Femur (tissue), 1 donor: ENCODE results near the gene TRIO.

ENCODE experiments used
- DNase-seq: peaks from one replicate; pipeline ENCODE4 v3.0.0-alpha.2; 2017

Gene TRIO

DNA sequence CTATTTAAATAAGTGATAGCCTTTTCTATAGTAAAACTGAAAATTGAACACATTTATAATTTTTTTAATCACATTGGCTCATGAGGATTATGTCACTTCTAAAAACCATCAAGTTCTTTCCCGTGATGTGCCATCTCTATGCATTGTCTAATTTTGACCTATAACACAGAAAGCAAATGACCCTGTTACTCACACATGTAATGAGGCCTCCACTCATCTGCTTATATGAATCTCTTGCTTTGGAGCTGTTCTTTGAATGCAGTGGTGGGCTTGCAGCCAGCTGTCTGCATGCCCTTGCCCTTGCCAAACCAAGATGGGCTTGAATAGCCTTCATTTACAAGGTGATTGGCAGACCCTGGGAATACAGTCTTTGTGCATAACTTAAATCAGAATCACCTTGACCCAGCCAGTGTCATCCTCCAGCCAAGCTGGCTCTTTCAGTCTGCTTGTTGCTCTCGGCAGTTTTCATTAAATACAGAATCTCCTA is 163.2 kb downstream of the TRIO start:
- no peak for DNase-seq

DNA sequence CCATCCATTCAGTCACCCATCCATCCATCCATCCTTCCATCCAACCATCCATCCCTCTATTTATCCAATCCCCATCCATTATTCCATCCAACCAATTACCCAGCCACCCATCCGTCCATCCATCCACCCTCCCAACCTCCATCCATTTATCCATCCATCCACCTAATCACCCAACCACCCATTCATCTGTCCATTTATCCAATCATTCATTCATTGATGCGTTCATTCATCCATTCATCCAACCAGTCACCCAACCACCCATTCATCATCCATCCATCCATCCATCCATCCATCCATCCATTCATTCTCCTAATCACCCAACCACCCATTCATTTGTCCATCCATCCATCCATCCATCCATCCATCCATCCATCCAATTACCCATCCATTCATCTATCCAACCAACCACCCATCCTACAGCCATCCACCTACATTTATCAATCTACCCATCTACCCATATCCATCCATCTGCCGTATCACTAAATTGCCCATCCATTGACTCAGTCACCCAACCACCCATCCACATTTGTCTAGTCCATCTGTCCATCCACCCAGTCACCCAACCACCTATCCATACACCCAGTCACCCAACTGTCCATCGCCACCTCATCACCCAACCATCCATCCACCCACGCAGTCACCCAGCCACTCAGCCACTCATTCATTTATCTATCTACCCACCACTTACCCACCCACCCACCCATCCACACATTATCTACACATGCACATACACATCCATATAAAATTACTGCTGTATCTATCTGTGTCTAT is 165.4 kb downstream of the TRIO start:
- DNase-seq = no peak

DNA sequence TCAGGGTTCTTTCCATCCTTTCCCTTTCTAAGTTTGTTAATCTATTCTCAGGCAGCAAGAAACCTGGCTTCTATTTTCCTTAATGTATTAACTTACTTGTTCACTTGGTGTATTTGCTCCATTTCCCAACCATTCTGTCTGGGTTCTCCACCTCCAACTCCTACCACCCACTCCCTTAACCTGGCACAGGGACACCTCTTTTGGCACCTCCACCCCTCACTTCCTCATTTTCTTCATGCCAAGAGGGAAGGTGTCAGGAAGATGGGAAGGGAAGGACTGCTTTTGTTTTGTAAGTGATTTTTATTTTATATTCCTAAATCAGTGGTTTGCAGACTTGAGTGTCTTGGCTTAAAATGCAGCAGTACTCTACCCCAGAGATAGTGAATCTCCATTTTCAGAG is 166.1 kb downstream of the TRIO start:
- DNase-seq = no peak

DNA sequence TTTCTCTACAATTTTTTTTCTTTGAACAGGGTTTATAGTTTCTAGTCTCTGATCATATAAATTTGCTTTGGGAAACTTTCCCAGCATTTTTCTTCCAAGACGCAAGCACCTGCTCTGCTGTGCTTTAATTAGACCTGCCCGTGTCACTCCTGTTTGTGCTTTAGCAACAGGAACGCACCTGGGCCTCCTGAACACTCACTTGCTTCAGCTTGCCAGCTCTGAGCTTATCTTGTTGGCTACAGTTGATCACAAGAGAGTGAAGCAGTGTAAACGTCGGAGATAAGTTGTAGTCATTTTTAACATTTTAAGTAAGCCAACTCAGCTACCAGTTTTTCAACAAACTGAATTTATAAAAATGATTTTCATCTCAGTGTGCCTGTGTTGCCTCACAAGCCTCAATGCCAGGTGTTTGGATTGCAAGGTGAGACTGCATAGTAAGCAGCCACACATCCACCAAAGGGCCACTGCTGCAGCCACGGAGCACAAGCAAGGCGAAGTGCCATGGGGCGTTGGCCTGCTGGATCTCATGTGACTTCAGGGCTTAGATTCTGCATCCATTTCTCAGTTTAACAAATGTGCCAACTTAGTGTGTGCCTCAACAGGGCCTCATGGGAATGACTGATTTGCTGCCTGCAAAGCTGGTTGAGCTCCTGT is 166.9 kb downstream of the TRIO start:
- no peak for DNase-seq

DNA sequence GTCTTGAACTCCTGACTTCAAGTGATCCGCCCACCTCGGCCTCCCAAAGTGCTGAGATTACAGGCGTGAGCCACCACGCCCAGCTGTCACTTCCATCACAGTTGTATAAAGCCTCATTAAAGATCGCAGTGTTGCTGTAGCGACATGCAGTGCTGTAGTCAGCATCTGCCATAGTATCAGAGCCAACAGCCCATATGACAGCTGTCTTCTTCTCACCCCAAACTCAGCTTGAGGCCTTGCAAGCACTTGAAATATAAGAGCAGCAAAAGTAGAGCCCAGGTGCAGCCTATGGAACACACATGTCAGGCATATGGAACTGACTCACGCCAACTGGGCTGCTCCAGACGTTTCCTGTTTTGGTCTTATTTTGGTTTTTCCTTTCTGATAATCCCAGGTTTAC is 167.8 kb downstream of the TRIO start:
- no peak for DNase-seq

GRCh38 chr5:14313986-14314690 is 171.0 kb downstream of the TRIO start:
- no peak for DNase-seq

DNA sequence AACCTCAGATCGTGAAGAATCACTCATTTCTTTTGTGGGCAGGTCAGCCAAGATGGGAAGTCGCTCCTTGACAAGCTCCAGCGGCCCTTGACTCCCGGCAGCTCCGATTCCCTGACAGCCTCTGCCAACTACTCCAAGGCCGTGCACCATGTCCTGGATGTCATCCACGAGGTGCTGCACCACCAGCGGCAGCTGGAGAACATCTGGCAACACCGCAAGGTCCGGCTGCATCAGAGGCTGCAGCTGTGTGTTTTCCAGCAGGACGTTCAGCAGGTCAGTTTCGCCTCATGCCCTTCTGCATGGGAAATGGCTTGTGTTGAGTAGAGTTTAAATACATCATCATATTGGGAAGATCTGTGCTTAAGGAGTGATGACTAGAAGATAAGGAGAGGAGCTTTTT is 173.3 kb downstream of the TRIO start:
- no peak for DNase-seq

GRCh38 chr5:14319102-14319501 is 176.0 kb downstream of the TRIO start:
- DNase-seq = no peak

GRCh38 chr5:14321936-14322335 is 178.8 kb downstream of the TRIO start:
- DNase-seq = no peak

DNA sequence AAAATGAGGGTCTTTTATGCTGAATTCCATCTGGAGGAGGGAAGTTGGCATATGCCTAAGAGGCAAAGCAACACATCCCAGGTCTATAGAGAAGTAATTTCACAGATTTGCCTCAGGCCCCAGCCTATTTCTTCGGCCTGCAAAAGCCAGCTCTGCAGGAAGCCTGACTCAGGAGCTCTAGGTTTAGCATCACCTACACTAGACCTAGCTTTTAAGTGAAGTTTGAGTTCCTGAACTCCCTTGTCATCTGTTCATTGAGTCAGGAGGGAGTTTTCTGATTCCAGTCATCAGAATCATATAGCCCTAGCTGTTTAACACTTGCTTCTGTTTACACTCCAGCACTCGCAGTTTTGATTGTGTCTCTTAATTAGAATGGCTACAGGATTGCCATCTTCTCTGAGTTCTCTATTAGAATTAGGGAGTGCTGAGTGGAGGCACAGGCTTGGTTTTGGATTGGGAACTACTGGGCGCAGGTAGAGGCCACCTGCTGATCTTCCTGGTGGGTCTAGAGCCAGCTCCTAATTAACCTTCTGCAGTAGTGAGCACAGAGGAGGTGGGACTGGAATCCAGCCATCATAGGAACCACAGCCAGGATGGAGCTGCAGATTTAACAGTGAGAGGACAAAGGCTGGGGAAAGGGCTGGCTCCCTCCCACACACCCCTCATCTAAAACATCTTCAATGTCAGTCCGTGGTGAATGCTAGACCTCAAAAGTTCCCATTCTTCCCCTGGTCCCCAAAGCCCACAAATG is 179.5 kb downstream of the TRIO start:
- no peak for DNase-seq

DNA sequence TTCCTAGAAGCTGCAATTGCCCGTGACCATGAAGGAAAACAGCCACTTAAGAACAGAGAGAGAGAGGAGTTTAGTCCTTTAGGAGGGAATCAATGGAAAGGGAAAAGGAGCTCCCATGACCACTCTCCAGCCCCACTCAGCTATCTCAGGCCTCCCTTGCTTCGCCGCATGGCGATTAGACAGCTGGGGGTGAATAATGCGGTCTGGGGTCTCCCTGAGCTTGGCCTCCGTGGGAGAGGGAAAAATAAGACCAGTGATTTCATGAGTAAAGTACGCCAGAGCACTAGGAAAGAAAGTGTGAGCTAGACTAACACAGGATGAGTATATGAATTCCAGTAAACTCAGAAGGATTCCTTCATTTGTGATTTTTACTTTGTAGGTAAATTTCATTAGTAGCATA is 180.3 kb downstream of the TRIO start:
- no peak for DNase-seq

DNA sequence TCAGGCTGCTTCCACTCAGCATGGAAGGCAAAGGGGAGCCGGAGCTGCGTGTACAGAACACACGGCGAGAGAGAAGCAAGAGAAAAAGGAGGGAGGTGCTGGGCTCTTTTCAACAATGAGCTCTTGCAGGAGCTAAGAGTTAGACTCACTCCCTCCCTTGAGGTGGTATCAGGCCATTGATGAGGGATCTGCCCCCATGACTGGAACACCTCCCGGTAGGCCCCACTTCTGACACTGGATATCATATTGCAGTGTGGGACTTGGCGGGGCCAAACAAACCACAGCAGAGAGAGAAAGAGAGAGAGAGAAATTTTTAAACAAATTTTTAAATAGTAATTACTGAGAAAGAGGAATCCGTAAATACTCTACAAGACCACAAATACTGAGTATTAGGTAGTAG is 182.2 kb downstream of the TRIO start:
- DNase-seq = no peak

- DNase-seq = no peak
Measured at GRCh38 chr5:14326035-14326903, 183.1 kb downstream of the TRIO start.

GRCh38 chr5:14327624-14328023 is 184.5 kb downstream of the TRIO start:
- DNase-seq = no peak

- DNase-seq = no peak
Measured at GRCh38 chr5:14328144-14328543, 185.0 kb downstream of the TRIO start.

- DNase-seq = no peak
Measured at GRCh38 chr5:14330291-14330690, 187.1 kb downstream of the TRIO start.

DNA sequence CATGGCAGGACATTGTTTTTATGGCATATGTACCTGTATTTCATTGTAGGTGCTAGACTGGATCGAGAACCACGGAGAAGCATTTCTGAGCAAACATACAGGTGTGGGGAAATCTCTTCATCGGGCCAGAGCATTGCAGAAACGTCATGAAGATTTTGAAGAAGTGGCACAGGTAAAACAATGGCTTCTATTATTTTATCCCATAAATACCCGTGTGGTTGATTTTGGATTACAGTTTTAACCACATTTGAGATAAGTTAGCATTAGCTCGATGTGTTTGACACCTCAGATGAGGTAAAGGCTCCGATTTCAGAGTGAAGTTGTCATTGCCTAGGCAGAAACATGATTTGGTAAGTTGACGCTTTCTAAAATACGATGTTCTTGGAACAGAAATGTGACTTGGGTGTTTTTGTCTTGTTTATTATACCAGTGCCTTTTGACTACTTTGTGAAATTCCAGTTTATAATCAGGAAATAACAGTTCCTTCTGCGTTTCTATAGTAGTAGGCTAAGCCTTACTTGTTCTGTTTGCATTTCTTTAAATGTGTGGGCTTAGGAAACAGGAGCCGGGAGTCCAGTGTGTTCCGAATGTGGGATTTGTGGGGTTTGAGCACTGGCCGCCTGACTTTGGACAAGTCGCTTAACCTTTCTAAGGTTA is 187.7 kb downstream of the TRIO start:
- no peak for DNase-seq

DNA sequence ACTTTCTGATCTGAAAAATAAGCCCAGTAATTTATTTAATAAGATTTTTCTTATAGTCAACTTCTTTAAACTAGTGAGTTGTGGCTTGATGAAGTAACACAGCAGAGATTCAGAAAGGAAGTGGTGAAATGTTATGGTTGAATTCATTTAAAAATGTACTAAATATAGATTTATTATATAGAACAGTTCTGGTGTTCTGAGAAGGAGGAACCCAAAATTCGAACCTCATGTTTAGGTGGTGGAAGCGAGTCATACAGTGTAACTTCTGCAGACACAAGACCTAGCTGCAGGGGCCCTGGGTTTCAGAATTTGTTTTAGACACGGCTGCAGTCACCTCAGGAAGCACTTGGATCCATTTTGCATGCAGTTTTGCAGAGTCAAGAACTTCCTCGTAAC is 188.2 kb downstream of the TRIO start:
- DNase-seq = no peak

DNA sequence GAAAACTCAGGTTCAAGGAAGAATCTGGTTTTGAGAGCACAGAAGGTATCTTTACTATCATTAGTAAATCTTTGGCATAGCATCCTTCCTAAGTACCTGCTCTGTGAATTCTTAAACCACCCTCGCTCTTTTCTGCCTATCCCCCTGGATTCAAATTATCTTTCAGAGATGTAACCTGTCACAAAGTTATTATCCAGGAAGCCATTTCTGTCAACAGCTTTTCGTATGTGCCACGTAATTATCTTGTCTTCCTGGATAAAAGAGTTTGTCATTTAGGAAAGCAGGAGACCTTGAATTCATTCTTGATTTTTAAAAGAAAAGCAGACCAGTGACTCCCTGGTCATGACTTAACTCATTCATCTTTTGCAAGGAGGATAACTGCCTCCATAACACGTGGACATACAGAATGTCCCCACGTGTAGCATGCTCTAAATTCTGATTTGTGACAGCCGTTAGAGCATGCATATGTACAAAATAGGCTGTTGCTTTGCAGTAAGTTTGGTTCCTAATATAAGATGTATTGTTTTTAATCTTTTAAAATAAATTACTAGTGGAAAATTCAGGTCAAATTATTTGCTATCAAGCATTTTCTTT is 189.0 kb downstream of the TRIO start:
- no peak for DNase-seq

DNA sequence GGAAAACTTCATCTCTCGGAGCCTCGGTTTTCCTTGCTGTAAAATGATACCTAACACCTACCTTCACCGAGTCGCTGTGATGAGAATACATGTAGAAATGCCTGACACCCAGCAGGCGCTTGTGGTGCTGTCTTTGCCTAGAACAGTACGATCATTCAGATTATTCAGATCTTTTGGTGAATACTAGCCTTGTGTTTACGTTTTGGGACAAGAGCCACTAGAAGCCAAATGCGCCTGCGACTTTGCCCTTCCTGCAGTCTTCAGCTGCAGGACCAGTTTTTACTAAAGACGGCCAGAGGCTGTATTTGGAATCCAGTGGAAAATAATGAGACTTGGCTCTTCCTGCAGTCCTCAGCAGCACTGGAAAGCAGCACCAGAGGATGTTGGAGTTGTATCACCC is 189.6 kb downstream of the TRIO start:
- DNase-seq = no peak

- DNase-seq = no peak
Measured at GRCh38 chr5:14337593-14337992, 194.5 kb downstream of the TRIO start.
